ENCODE results near the gene C12orf43. TPM values are rescaled to one million over a fixed set of nuclear protein-coding genes. Genes with fewer than 3 reads are reported as not detected.

Gene C12orf43
- total and polyA plus RNA-seq, 2 donors (not counting 1 experiment from before 2014, with no cell fraction given): 6.7 to 18.9 TPM

- Histone ChIP-seq H3K27ac (ENCODE audit: low read length in 2 of 2) (no peak overlapping the region), H3K9me3 (ENCODE audit: control extremely low read depth in 1 of 3, control insufficient read depth in 2 of 3, insufficient read depth in 1 of 3, low read length in 2 of 3) (peaks cover 0 to 9% (median 0%) of the 10 kb centered on the region in 3 donors), H2AFZ (ENCODE audit: insufficient read depth, low read depth, low read length, poor library complexity, severe bottlenecking) (no peak overlapping the region), H3K79me2 (ENCODE audit: control insufficient read depth, insufficient read depth, low read length) (no peaks in the 10 kb centered on the region), H3K4me2 (replicated peaks; ENCODE audit: low read depth, low read length, poor library complexity, severe bottlenecking) (no peak overlapping the region), H3K36me3 (replicated peaks in 1 of 2; ENCODE audit: control extremely low read depth in 1 of 2, control insufficient read depth in 1 of 2, extremely low read depth in 1 of 2, insufficient read depth in 2 of 2, low read length in 1 of 2) (no peaks in the 10 kb centered on the region), H3K9ac (ENCODE audit: low read length) (no peak overlapping the region), H3K4me3 (ENCODE audit: control extremely low read depth in 1 of 5, extremely low read depth in 1 of 5, insufficient read depth in 1 of 5, low read depth in 2 of 5, low read length in 4 of 5) (no peak overlapping the region), H3K27me3 (replicated peaks in 1 of 4; ENCODE audit: control extremely low read depth in 1 of 4, control insufficient read depth in 3 of 4, insufficient read depth in 4 of 4, low read length in 3 of 4) (peaks cover 0 to 49% (median 10%) of the 10 kb centered on the region in 4 experiments), H3K4me1 (ENCODE audit: control insufficient read depth in 2 of 2, insufficient read depth in 2 of 2, low read length in 2 of 2) (peaks cover 16 to 17% of the 10 kb centered on the region in 2 donors), H4K20me1 (ENCODE audit: control insufficient read depth, insufficient read depth, low read length, poor library complexity, severe bottlenecking) (no peaks in the 10 kb centered on the region)
- POLR2A ChIA-PET: no interaction called here
- CTCF ChIA-PET: no interaction called here
- no peak overlapping the region for H3K27ac Mint-ChIP-seq
- no peak overlapping the region for H3K4me3 Mint-ChIP-seq
- peaks cover 27% of the 10 kb centered on the region for H3K27me3 Mint-ChIP-seq
- intact Hi-C loops (cut with micrococcal nuclease): no loop called here
- ATAC-seq (ENCODE audit: low read depth): no peak
- TF ChIP-seq EZH2 (IDR thresholded peaks at IDR 0.05; ENCODE audit: borderline replicate concordance, insufficient read depth, low read depth, low read length, poor library complexity, severe bottlenecking): no peak
- TF ChIP-seq CTCF (IDR thresholded peaks at IDR 0.05): no peak
- H3K9me3 Mint-ChIP-seq (ENCODE audit: insufficient read depth): no peaks in the 10 kb centered on the region
- no peak for DNase-seq
- H3K4me1 Mint-ChIP-seq: peaks cover 15% of the 10 kb centered on the region
- WGBS (ENCODE audit: insufficient coverage): 80% methylated on average over 2 of the region's 10 CpGs
Observed at GRCh38 chr12:121033625-121034349, 17.5 kb upstream of the C12orf43 start.

DNA sequence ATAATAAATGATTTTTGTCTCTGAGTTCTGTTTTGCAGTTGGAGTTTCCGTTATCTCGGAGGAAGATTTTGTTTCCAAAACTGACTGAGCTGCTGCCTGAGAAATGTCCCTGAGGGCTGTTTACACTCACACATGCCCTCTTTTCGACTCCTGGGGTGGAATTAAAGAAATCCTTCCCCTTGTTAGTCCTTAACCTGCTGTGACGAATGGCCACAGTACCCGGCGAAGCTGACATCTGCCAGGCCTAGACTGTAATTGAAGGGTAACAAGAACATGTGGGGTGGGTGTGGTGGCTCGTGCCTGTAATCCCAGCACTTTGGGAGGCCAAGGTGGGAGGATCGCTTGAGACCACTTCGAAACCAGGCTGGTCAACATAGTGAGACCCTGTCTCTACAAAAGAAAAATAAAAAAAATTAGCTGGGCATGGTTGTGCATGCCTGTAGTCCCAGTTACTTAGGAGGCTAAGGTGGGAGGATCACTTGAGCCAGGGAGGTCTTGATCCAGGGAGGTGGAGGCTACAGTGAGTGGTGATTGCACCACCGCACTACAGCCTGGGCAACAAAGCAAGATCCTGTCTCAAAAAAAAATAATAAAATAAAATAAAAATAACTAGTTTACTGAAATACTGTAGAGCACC, 14.4 kb upstream of the C12orf43 start:
- intact Hi-C loops (cut with micrococcal nuclease): no loop called here
- no peak overlapping the region for H3K27ac ChIP-seq (ENCODE audit: low read length in 2 of 2)
- 65% methylated on average over 2 of the region's 10 CpGs for WGBS (ENCODE audit: insufficient coverage)
- Mint-ChIP-seq H3K4me1 (no peaks in the 10 kb centered on the region), H3K27ac (no peak overlapping the region), H3K4me3 (no peak overlapping the region), H3K9me3 (ENCODE audit: insufficient read depth) (no peaks in the 10 kb centered on the region), H3K27me3 (peaks cover 33% of the 10 kb centered on the region)
- no peak overlapping the region for H2AFZ ChIP-seq (ENCODE audit: insufficient read depth, low read depth, low read length, poor library complexity, severe bottlenecking)
- no peaks in the 10 kb centered on the region for H3K36me3 ChIP-seq (replicated peaks in 1 of 2; ENCODE audit: control extremely low read depth in 1 of 2, control insufficient read depth in 1 of 2, extremely low read depth in 1 of 2, insufficient read depth in 2 of 2, low read length in 1 of 2)
- H3K9me3 ChIP-seq (ENCODE audit: control extremely low read depth in 1 of 3, control insufficient read depth in 2 of 3, insufficient read depth in 1 of 3, low read length in 2 of 3): peaks cover 0 to 3% (median 0%) of the 10 kb centered on the region in 3 donors
- POLR2A ChIA-PET: no interaction called here
- H3K9ac ChIP-seq (ENCODE audit: low read length): no peak overlapping the region
- no peak for TF ChIP-seq CTCF (IDR thresholded peaks at IDR 0.05)
- TF ChIP-seq EZH2 (IDR thresholded peaks at IDR 0.05; ENCODE audit: borderline replicate concordance, insufficient read depth, low read depth, low read length, poor library complexity, severe bottlenecking): no peak
- no peak overlapping the region for H3K4me2 ChIP-seq (replicated peaks; ENCODE audit: low read depth, low read length, poor library complexity, severe bottlenecking)
- DNase-seq: no peak
- no peak for ATAC-seq (ENCODE audit: low read depth)
- no peak overlapping the region for H3K4me3 ChIP-seq (ENCODE audit: control extremely low read depth in 1 of 5, extremely low read depth in 1 of 5, insufficient read depth in 1 of 5, low read depth in 2 of 5, low read length in 4 of 5)
- H3K79me2 ChIP-seq (ENCODE audit: control insufficient read depth, insufficient read depth, low read length): no peaks in the 10 kb centered on the region
- H3K27me3 ChIP-seq (replicated peaks in 1 of 4; ENCODE audit: control extremely low read depth in 1 of 4, control insufficient read depth in 3 of 4, insufficient read depth in 4 of 4, low read length in 3 of 4): peaks cover 0 to 43% (median 3%) of the 10 kb centered on the region in 4 experiments
- no peaks in the 10 kb centered on the region for H4K20me1 ChIP-seq (ENCODE audit: control insufficient read depth, insufficient read depth, low read length, poor library complexity, severe bottlenecking)
- CTCF ChIA-PET: no interaction called here
- no peaks in the 10 kb centered on the region for H3K4me1 ChIP-seq (ENCODE audit: control insufficient read depth in 2 of 2, insufficient read depth in 2 of 2, low read length in 2 of 2)
